ENCODE measurements around the gene SMIM13.
A peak's percentile ranks its signal among the peaks of the same experiment; 100 is the strongest.

Gene SMIM13

GRCh38 chr6:11093626-11094410 is at the start of gene SMIM13:
TSS of gene SMIM13 (plus strand) at chr6:11093834. CDS start at chr6:11094314, 480 bp downstream.
- DNase-seq = peak; percentile 95

GRCh38 chr6:11043961-11044711 is 49.5 kb upstream of the SMIM13 start, which contains the start of gene ELOVL2:
TSS of gene ELOVL2 (minus strand) at chr6:11044305. CDS start at chr6:11044230, 75 bp downstream.
- no peak for DNase-seq

- no peak for DNase-seq
Measured at GRCh38 chr6:11044712-11045167, 48.9 kb upstream of the SMIM13 start.

GRCh38 chr6:11050731-11051130 is 42.9 kb upstream of the SMIM13 start:
- no peak for DNase-seq

GRCh38 chr6:11053307-11053706 is 40.3 kb upstream of the SMIM13 start:
- DNase-seq = no peak

- no peak for DNase-seq
Measured at GRCh38 chr6:11054722-11055121, 38.9 kb upstream of the SMIM13 start.

- no peak for DNase-seq
Measured at GRCh38 chr6:11055127-11055627, 38.5 kb upstream of the SMIM13 start.

GRCh38 chr6:11056871-11057270 is 36.8 kb upstream of the SMIM13 start:
- DNase-seq = no peak

GRCh38 chr6:11058406-11058805 is 35.2 kb upstream of the SMIM13 start:
- no peak for DNase-seq

GRCh38 chr6:11062083-11062482 is 31.6 kb upstream of the SMIM13 start:
- no peak for DNase-seq

GRCh38 chr6:11062715-11063114 is 30.9 kb upstream of the SMIM13 start:
- DNase-seq = no peak

- no peak for DNase-seq
Measured at GRCh38 chr6:11064836-11065235, 28.8 kb upstream of the SMIM13 start.

- DNase-seq = no peak
Measured at GRCh38 chr6:11065436-11066202, 28.0 kb upstream of the SMIM13 start.

GRCh38 chr6:11066505-11067347 is 26.9 kb upstream of the SMIM13 start:
- DNase-seq = no peak

GRCh38 chr6:11067348-11067747 is 26.3 kb upstream of the SMIM13 start:
- DNase-seq = no peak

- DNase-seq = no peak
Measured at GRCh38 chr6:11069760-11070159, 23.9 kb upstream of the SMIM13 start.

- DNase-seq = no peak
Measured at GRCh38 chr6:11072101-11072500, 21.5 kb upstream of the SMIM13 start.

- DNase-seq = no peak
Measured at GRCh38 chr6:11076540-11076939, 17.1 kb upstream of the SMIM13 start.

- DNase-seq = no peak
Measured at GRCh38 chr6:11078266-11078665, 15.4 kb upstream of the SMIM13 start.

- DNase-seq = no peak
Measured at GRCh38 chr6:11080296-11080695, 13.3 kb upstream of the SMIM13 start.

GRCh38 chr6:11083491-11083890 is 10.1 kb upstream of the SMIM13 start:
- DNase-seq = no peak

- no peak for DNase-seq
Measured at GRCh38 chr6:11083956-11084355, 9.7 kb upstream of the SMIM13 start.

Data from DMS 273 treated with DMSO at 0.1 percent for 48 hours (cell line).